HepG2 (cell line): Measurements from ENCODE around the gene SRSF6. TPM values are rescaled to one million over a fixed set of nuclear protein-coding genes. Genes with fewer than 3 reads are reported as not detected.

Source experiments
- ATAC-seq: fragments of 200-7000 bp; cut with Tn5 transposase; 3 replicates; pipeline ENCODE4 v1.9.1; 2020; ENCODE audit warnings: mild to moderate bottlenecking, moderate library complexity
- BruUV-seq: library from RNA; stranded (reverse); fragments of 400-500 nt; replicated peaks from 2 replicates; lab custom pipeline; 2021; lab: Mats Ljungman, UMichigan
- CTCF ChIA-PET: fragments of 300-600 bp; formaldehyde crosslinking; extraction: SDS; loops from one replicate; lab custom pipeline; 2021; ENCODE audit warnings: low total read pairs, inconsistent platforms, low intra/inter-chr PET ratio; lab: Yijun Ruan, JAX
- POLR2A ChIA-PET: fragments of 350-600 bp; sonication (Branson Sonifier 250); formaldehyde crosslinking; loops from one replicate; lab custom pipeline; 2020; ENCODE audit warnings: antibody characterized with exemption, inconsistent platforms; lab: Yijun Ruan, JAX
- DNase-seq: peaks from one replicate; pipeline ENCODE4 v3.0.0-alpha.2; 2015; ENCODE audit warnings: low spot score
- FAIRE-seq: peaks from 3 replicates; lab custom pipeline; 2011; peaks lifted over from hg19 to GRCh38; lab: Jason Lieb, UNC
- H2AFZ ChIP-seq: one replicate; pipeline ENCODE4 v1.6.1; 2011; ENCODE audit warnings: low read length, inconsistent platforms
- H3K27ac ChIP-seq: fragments of 300-600 bp; 3 replicates; pipeline ENCODE4 v1.8.0; 2011; ENCODE audit warnings: mixed run types, mild to moderate bottlenecking, mixed read lengths, low read length, inconsistent platforms; ENCODE audit not compliant: insufficient read depth; ENCODE audit errors: extremely low read length
- H3K27me3 ChIP-seq, 2 experiments: fragments of 200-600 bp in 1 of 2; 2 replicates in 1 of 2; 3 replicates in 1 of 2; pipeline versions ENCODE4 v1.6.0 to v1.8.0; 2011; ENCODE audit warnings: low read length in 2 of 2, mild to moderate bottlenecking in 2 of 2, moderate library complexity in 2 of 2, inconsistent platforms in 1 of 2; ENCODE audit not compliant: insufficient read depth in 2 of 2, control insufficient read depth in 1 of 2
- H3K36me3 ChIP-seq, 2 experiments: fragments of 200-600 bp in 1 of 2; replicated peaks in 1 of 2; 2 replicates in 1 of 2; 3 replicates in 1 of 2; pipeline versions ENCODE4 v1.5.1 to v1.8.0; 2011; ENCODE audit warnings: low read length in 2 of 2, inconsistent platforms in 1 of 2; ENCODE audit not compliant: insufficient read depth in 2 of 2, control insufficient read depth in 1 of 2
- H3K4me1 ChIP-seq: 2 replicates; pipeline ENCODE4 v1.5.1; 2012; ENCODE audit warnings: low read length, inconsistent platforms; ENCODE audit not compliant: insufficient read depth
- H3K4me2 ChIP-seq: 2 replicates; pipeline ENCODE4 v1.6.0; 2011; ENCODE audit warnings: low read depth, low read length, inconsistent platforms
- H3K4me3 ChIP-seq, 3 experiments: fragments of 200-600 bp in 1 of 3; sonication (generic), shearing (Covaris generic) in 1 of 3; replicated peaks in 1 of 3; 2 replicates each; pipeline ENCODE4 v1.5.1; 2011 to 2016; ENCODE audit warnings: low read length in 3 of 3, inconsistent platforms in 2 of 3, low read depth in 2 of 3, mild to moderate bottlenecking in 2 of 3, control low read depth in 1 of 3, mixed read lengths in 1 of 3; ENCODE audit not compliant: insufficient read depth in 1 of 3
- H3K79me2 ChIP-seq: one replicate; pipeline ENCODE4 v1.6.1; 2011; ENCODE audit warnings: low read length, inconsistent platforms; ENCODE audit not compliant: insufficient read depth
- H3K9ac ChIP-seq: 2 replicates; pipeline ENCODE4 v1.6.0; 2011; ENCODE audit warnings: mild to moderate bottlenecking, low read depth, low read length, inconsistent platforms; ENCODE audit not compliant: insufficient read depth
- H3K9me3 ChIP-seq: 2 replicates; pipeline ENCODE4 v1.5.1; 2012; ENCODE audit warnings: mild to moderate bottlenecking, low read length
- H4K20me1 ChIP-seq: 2 replicates; pipeline ENCODE4 v1.6.0; 2011; ENCODE audit warnings: inconsistent platforms, mild to moderate bottlenecking, low read length, moderate library complexity; ENCODE audit not compliant: insufficient read depth
- ATF4 ChIP-seq, 2 experiments: fragments of 450-650 bp in 1 of 2; sonication (generic) in 1 of 2; formaldehyde crosslinking; IDR thresholded peaks; 2 replicates each; pipeline versions ENCODE4 v1.5.0 to v1.8.0; 2020 to 2022; ENCODE audit warnings: mild to moderate bottlenecking in 1 of 2, missing genetic modification reagents in 1 of 2
- CEBPB ChIP-seq: IDR thresholded peaks from 2 replicates; pipeline ENCODE4 v1.6.1; 2011; ENCODE audit warnings: low read depth, low read length, improper control_type of control experiment, borderline replicate concordance
- FOXA3 ChIP-seq: IDR thresholded peaks from 2 replicates; pipeline ENCODE4 v1.6.1; 2016; ENCODE audit warnings: missing genetic modification reagents, missing compliant biosample characterization
- FOXO4 ChIP-seq: sonication (generic); formaldehyde crosslinking; conservative IDR thresholded peaks from 2 replicates; pipeline ENCODE4 v1.8.1; 2023; ENCODE audit warnings: missing genetic modification reagents
- KDM4B ChIP-seq: sonication (generic); formaldehyde crosslinking; IDR thresholded peaks from 2 replicates; pipeline ENCODE4 v1.4.0; 2020; ENCODE audit warnings: missing genetic modification reagents
- POLR2G ChIP-seq: fragments of 200-400 bp; formaldehyde crosslinking; IDR thresholded peaks from 2 replicates; pipeline ENCODE4 v1.6.1; 2018; ENCODE audit warnings: mild to moderate bottlenecking, low read depth, low read length, moderate library complexity
- SMYD3 ChIP-seq: sonication (generic); formaldehyde crosslinking; IDR thresholded peaks from 2 replicates; pipeline ENCODE4 v1.8.1; 2023; ENCODE audit warnings: mild to moderate bottlenecking, missing genetic modification reagents
- SSRP1 ChIP-seq: IDR thresholded peaks from 2 replicates; pipeline ENCODE4 v1.6.1; 2016; ENCODE audit warnings: control low read depth
- THAP11 ChIP-seq: IDR thresholded peaks from 2 replicates; pipeline ENCODE4 v1.6.1; 2016; ENCODE audit warnings: missing biosample characterization, missing genetic modification reagents
- THAP9 ChIP-seq: sonication (generic); formaldehyde crosslinking; IDR thresholded peaks from 2 replicates; pipeline ENCODE4; 2020; ENCODE audit warnings: missing genetic modification reagents, mild to moderate bottlenecking, borderline replicate concordance
- ZHX1 ChIP-seq: sonication (generic); formaldehyde crosslinking; IDR thresholded peaks from 2 replicates; pipeline ENCODE4 v1.8.1; 2022; ENCODE audit warnings: low read depth, mild to moderate bottlenecking, missing genetic modification reagents
- ZNF343 ChIP-seq: sonication (generic); formaldehyde crosslinking; IDR thresholded peaks from 2 replicates; pipeline ENCODE4 v1.4.0; 2020; ENCODE audit warnings: mild to moderate bottlenecking, missing genetic modification reagents
- ZNF7 ChIP-seq: IDR thresholded peaks from 2 replicates; pipeline ENCODE4 v1.6.1; 2016; ENCODE audit warnings: missing biosample characterization, missing genetic modification reagents
- ZNF878 ChIP-seq: sonication (generic); formaldehyde crosslinking; IDR thresholded peaks from 2 replicates; pipeline ENCODE4 v1.8.1; 2023; ENCODE audit warnings: mild to moderate bottlenecking, missing genetic modification reagents, moderate library complexity
- WGBS: methylation state at CpG from one replicate; pipeline ENCODE4 v1.1.6; 2017; ENCODE audit warnings: low lambda C conversion rate; 5-methylcytosine and 5-hydroxymethylcytosine counted together
- in situ Hi-C: cut with HindIII; loops from 2 replicates; pipeline ENCODE4 v1.10.0; 2017; ENCODE audit warnings: low pct_unique_long_range_greater_than_20kb; ENCODE audit not compliant: extremely low pct_ligation_motif_present
- intact Hi-C: fragments of 100-400 bp; cut with micrococcal nuclease; formaldehyde crosslinking; loops from one replicate; pipeline ENCODE4 v1.10.0; 2022; ENCODE audit not compliant: unreplicated experiment
- polyA plus RNA-seq, 8 experiments: library from polyadenylated mRNA; depleted of rRNA in 3 of 8; stranded (reverse) in 7 of 8; unstranded in 1 of 8; fragments of >200 nt; fragmentation: Illumina TruSeq in 4 of 8; extraction: Trizol in 4 of 8; gene quantifications; 2 replicates each; pipeline versions ENCODE4 v1.2.1 to v1.2.3, GENCODE V29; 2011 to 2016; ENCODE audit warnings: low read depth in 4 of 8, missing spikeins in 1 of 8, mixed read lengths in 1 of 8; ENCODE audit not compliant: insufficient read depth in 1 of 8
- total RNA-seq, 5 experiments: library from RNA; depleted of rRNA; stranded (reverse); fragments of >200 nt; fragmentation: Illumina TruSeq; extraction: Trizol; gene quantifications; 2 replicates each; pipeline ENCODE4 v1.2.3, GENCODE V29; 2016; ENCODE audit warnings: low read depth in 1 of 5

Gene SRSF6
- total and polyA plus RNA-seq, 2 of the 13 experiments (the other 11 are each of a cell fraction or from before 2014, with no cell fraction given): 156 to 194 TPM

GRCh38 chr20:43464219-43464790, 6.6 kb downstream of the SRSF6 start (continued):
- TF ChIP-seq CEBPB (peak; percentile 39; the same call in 1 of the 2 replicates), THAP11 (CRISPR knock-in tag) (no peak; the same call in 1 of the 2 replicates), ATF4 (CRISPR knock-in tag; IDR thresholded peaks at IDR 0.05) (peak; percentile 10 to 55; a peak in 3 of 4 replicates), FOXA3 (CRISPR knock-in tag) (peak; percentile 37; the same call in 1 of the 2 replicates), SSRP1 (CRISPR knock-in tag) (peak; percentile 23; the same call in 1 of the 2 replicates)

- POLR2A ChIA-PET: interaction anchor here (0.9 to 2.8 kb wide), 9 partner anchors 9 to 125 kb away, joined by 3 to 40 read pairs (median 6); partner anchors contain the start of genes IFT52 and SRSF6
- no peak overlapping the region for H3K4me2 ChIP-seq
- peaks cover 13 to 62% of the 10 kb centered on the region in 2 experiments for H3K36me3 ChIP-seq
- no peak overlapping the region for H3K9ac ChIP-seq
- no peaks in the 10 kb centered on the region for H3K9me3 ChIP-seq
- intact Hi-C loops: no loop called here
- DNase-seq: no peak
- H4K20me1 ChIP-seq: peaks cover 47% of the 10 kb centered on the region
- H3K4me3 ChIP-seq: no peak overlapping the region
- peaks cover 28% of the 10 kb centered on the region for H3K4me1 ChIP-seq
- in situ Hi-C loops: no loop called here
- BruUV-seq: no TSS peak
- H3K79me2 ChIP-seq: peaks cover 26% of the 10 kb centered on the region
- 98% methylated on average over 2 of the region's 2 CpGs for WGBS
- no peak overlapping the region for H2AFZ ChIP-seq
- no peak overlapping the region for H3K27ac ChIP-seq
- CTCF ChIA-PET: no interaction called here
- no peaks in the 10 kb centered on the region for H3K27me3 ChIP-seq
- no peak for FAIRE-seq
- ATAC-seq: peak; percentile 8
- no peak for TF ChIP-seq ZNF7 (CRISPR knock-in tag)
- no peak for TF ChIP-seq KDM4B (CRISPR knock-in tag)
- 0 out of 2 replicates have a peak, but pooled peaks have one; percentile 17 for TF ChIP-seq ZNF878 (CRISPR knock-in tag)
- TF ChIP-seq CEBPB: no peak
- no peak for TF ChIP-seq FOXO4
- TF ChIP-seq ZNF343 (CRISPR knock-in tag): 0 out of 2 replicates have a peak, but pooled peaks have one; percentile 51
- no peak for TF ChIP-seq SMYD3 (CRISPR knock-in tag)
- TF ChIP-seq THAP9 (CRISPR knock-in tag): no peak
- peak; percentile 75 for TF ChIP-seq POLR2G
- TF ChIP-seq ZHX1: no peak
These were observed 7.9 kb downstream of the SRSF6 start for GRCh38 chr20:43465625-43465943.
